T-cell (primary cell): ENCODE measurements around the gene ZNF610. TPM values are rescaled to one million over a fixed set of nuclear protein-coding genes. Genes with fewer than 3 reads are reported as not detected.
"Not testable (repeated sequence)": the region's sequence is repeated elsewhere in the genome, so short reads cannot be mapped to it uniquely, and the experiment has no call there.

Source experiments
- ATAC-seq, 4 experiments: fragments of 200-7000 bp in 3 of 4; fragments of 150-1000 bp in 1 of 4; cut with Tn5 transposase; replicated peaks in 1 of 4; 1 replicate in 3 of 4; 2 replicates in 1 of 4; pipeline ENCODE4 v1.10.0; 2021; ENCODE audit warnings: moderate library complexity in 3 of 4, mild to moderate bottlenecking in 2 of 4, moderate number of reproducible peaks in 1 of 4
- CTCF ChIA-PET, 2 donors: fragments of 300-600 bp; sonication (Branson Sonifier 250); formaldehyde crosslinking; loops; one replicate each; lab custom pipeline; 2022; ENCODE audit warnings: antibody characterized with exemption in 2 of 2; lab: Charles Lee
- POLR2A ChIA-PET, 2 donors: fragments of 300-600 bp; sonication (Branson Sonifier 250); formaldehyde crosslinking; loops; one replicate each; lab custom pipeline; 2022; ENCODE audit warnings: antibody characterized with exemption in 2 of 2; lab: Charles Lee
- DNase-seq, 35 experiments: peaks; one replicate each; pipeline versions ENCODE4 v3.0.0 to v3.0.0-alpha.2; 2013 to 2023
- H3K27ac ChIP-seq: one replicate; pipeline ENCODE4 v1.5.1; 2013; ENCODE audit warnings: low read length
- H3K27me3 ChIP-seq, 2 experiments: replicated peaks in 1 of 2; 1 replicate in 1 of 2; 2 replicates in 1 of 2; pipeline versions ENCODE4 v1.6.1 to v1.7.0; 2013; ENCODE audit warnings: low read length in 1 of 2, mixed read lengths in 1 of 2; ENCODE audit not compliant: control insufficient read depth in 2 of 2, insufficient read depth in 2 of 2; ENCODE audit errors: extremely low read depth in 1 of 2
- H3K36me3 ChIP-seq, 2 donors: 1 replicate in 1 of 2; 2 replicates in 1 of 2; pipeline versions ENCODE4 v1.6.1 to v1.7.0; 2013; ENCODE audit warnings: low read length in 1 of 2; ENCODE audit not compliant: control insufficient read depth in 2 of 2, insufficient read depth in 1 of 2; ENCODE audit errors: extremely low read depth in 1 of 2
- H3K4me1 ChIP-seq, 2 experiments: 1 replicate in 1 of 2; 2 replicates in 1 of 2; pipeline versions ENCODE4 v1.6.1 to v1.7.0; 2013; ENCODE audit warnings: low read length in 2 of 2, mixed read lengths in 1 of 2; ENCODE audit not compliant: insufficient read depth in 2 of 2, control insufficient read depth in 1 of 2; ENCODE audit errors: extremely low read depth in 1 of 2
- H3K4me3 ChIP-seq, 2 donors: 1 replicate in 1 of 2; 2 replicates in 1 of 2; pipeline versions ENCODE4 v1.5.1 to v1.7.0; 2013; ENCODE audit warnings: mild to moderate bottlenecking in 2 of 2, low read length in 1 of 2, moderate library complexity in 1 of 2; ENCODE audit not compliant: control insufficient read depth in 1 of 2; ENCODE audit errors: extremely low read depth in 1 of 2
- H3K9me3 ChIP-seq: 2 replicates; pipeline ENCODE4 v1.7.0; 2013
- H3K27ac Mint-ChIP-seq, 2 donors: one replicate each; pipeline ENCODE4 v1.8.0; 2020 to 2021; ENCODE audit warnings: mild to moderate bottlenecking in 2 of 2, mixed read lengths in 2 of 2
- H3K27me3 Mint-ChIP-seq, 2 donors: one replicate each; pipeline ENCODE4 v1.8.0; 2021 to 2022; ENCODE audit warnings: mixed read lengths in 2 of 2
- H3K36me3 Mint-ChIP-seq: one replicate; pipeline ENCODE4 v1.8.0; 2021; ENCODE audit warnings: mixed read lengths
- H3K4me1 Mint-ChIP-seq, 3 donors: one replicate each; pipeline ENCODE4 v1.8.0; 2020 to 2022; ENCODE audit warnings: mixed read lengths in 3 of 3, mild to moderate bottlenecking in 1 of 3
- H3K4me3 Mint-ChIP-seq, 3 donors: one replicate each; pipeline ENCODE4 v1.8.0; 2020 to 2022; ENCODE audit warnings: mild to moderate bottlenecking in 3 of 3, mixed read lengths in 3 of 3, moderate library complexity in 3 of 3
- H3K9me3 Mint-ChIP-seq, 3 donors: one replicate each; pipeline ENCODE4 v1.8.0; 2020 to 2022; ENCODE audit warnings: mixed read lengths in 3 of 3
- WGBS: methylation state at CpG from one replicate; pipeline ENCODE4 v1.1.5; 2013; ENCODE audit warnings: missing lambda C conversion rate; ENCODE audit not compliant: insufficient coverage; 5-methylcytosine and 5-hydroxymethylcytosine counted together
- total RNA-seq, 35 experiments: library from RNA in 6 of 35; stranded (reverse) in 6 of 35; fragments of 120-200 nt in 1 of 35; gene quantifications; one replicate each; pipeline versions ENCODE4 v1.2.1 to v1.2.4 and lab custom pipeline; 2013 to 2026

Gene ZNF610
- total RNA-seq, 5 donors from 2014 or later (not counting 1 experiment from before 2014, with no cell fraction given): 0.51 to 5.4 (median 1.3) TPM

GRCh38 chr19:52336791-52337381, 843 bp downstream of the ZNF610 start:
- Histone ChIP-seq H3K9me3 (peaks cover 2% of the 10 kb centered on the region), H3K4me3 (peak overlapping the region; percentile 78 to 87), H3K27me3 (peaks cover 0 to 8% of the 10 kb centered on the region in 2 experiments), H3K27ac (peak overlapping the region; percentile 81), H3K36me3 (no peaks in the 10 kb centered on the region), H3K4me1 (peaks cover 0 to 16% of the 10 kb centered on the region in 2 experiments)
- DNase-seq (no peak), ATAC-seq (no peak)
- peaks cover 41% of the 10 kb centered on the region for H3K36me3 Mint-ChIP-seq
- peaks cover 5 to 33% (median 19%) of the 10 kb centered on the region in 3 donors for H3K9me3 Mint-ChIP-seq
- peak overlapping the region; percentile 91 to 96 (median 95) for H3K4me3 Mint-ChIP-seq
- peaks cover 13 to 18% (median 17%) of the 10 kb centered on the region in 3 donors for H3K4me1 Mint-ChIP-seq
- H3K27me3 Mint-ChIP-seq: no peaks in the 10 kb centered on the region
- 25% methylated on average over 4 of the region's 9 CpGs for WGBS
- H3K27ac Mint-ChIP-seq: peak overlapping the region; percentile 83 to 95
- POLR2A ChIA-PET: no interaction called here
- CTCF ChIA-PET: no interaction called here

DNA sequence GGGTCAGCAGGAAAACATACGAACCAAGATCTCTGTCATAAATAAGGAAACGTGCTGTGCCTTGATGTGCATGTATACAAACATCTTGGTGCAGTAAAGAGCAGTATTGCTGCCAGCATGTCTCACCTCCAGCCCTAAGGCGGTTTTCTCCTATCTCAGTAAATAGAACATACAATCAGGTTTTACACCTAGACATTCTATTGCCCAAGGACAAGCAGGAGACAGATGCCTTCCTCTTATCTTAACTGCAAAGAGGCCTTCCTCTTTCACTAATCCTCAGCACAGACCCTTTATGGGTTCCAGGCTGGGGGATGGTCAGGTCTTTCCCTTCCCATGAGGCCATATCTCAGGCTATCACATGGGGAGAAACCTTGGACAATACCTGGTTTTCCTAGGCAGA, 3.0 kb downstream of the ZNF610 start:
- H3K4me3 ChIP-seq, H3K9me3 ChIP-seq, ATAC-seq, H3K27ac ChIP-seq, H3K36me3 ChIP-seq, H3K27ac Mint-ChIP-seq, H3K27me3 Mint-ChIP-seq, DNase-seq, CTCF ChIA-PET, H3K4me3 Mint-ChIP-seq, H3K27me3 ChIP-seq, POLR2A ChIA-PET: not testable (repeated sequence)
- 100% methylated on average over 2 of the region's 3 CpGs for WGBS
- peaks cover 13 to 19% (median 18%) of the 10 kb centered on the region in 3 donors for H3K4me1 Mint-ChIP-seq
- H3K9me3 Mint-ChIP-seq: peaks cover 5 to 15% (median 11%) of the 10 kb centered on the region in 3 donors
- H3K36me3 Mint-ChIP-seq: peaks cover 27% of the 10 kb centered on the region
- H3K4me1 ChIP-seq: peaks cover 0 to 16% of the 10 kb centered on the region in 2 experiments

DNA sequence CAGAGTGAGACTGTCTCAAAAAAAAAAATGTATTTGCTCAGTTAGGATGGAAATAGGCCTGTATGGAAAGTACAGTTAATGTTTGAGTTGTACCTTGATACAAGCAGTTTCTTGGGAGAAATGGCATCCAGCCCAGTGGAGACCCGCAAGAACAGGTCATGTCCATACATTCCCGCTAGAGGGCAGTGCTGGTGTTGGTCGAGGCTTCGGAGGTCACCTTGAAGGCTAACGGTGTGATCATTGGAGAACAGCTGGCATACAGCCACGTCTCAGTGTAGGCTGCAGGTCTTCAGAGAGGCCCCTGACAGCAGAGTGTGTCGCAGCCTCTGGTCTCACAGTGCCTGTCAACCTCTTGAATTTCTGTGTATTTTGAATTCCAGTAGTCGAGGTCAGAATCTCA, 7.5 kb downstream of the ZNF610 start:
- Histone ChIP-seq H3K36me3 (no peaks in the 10 kb centered on the region), H3K27ac (no peak overlapping the region), H3K4me1 (no peaks in the 10 kb centered on the region), H3K9me3 (no peaks in the 10 kb centered on the region), H3K27me3 (no peaks in the 10 kb centered on the region), H3K4me3 (no peak overlapping the region)
- Mint-ChIP-seq H3K4me1 (peaks cover 0 to 2% (median 0%) of the 10 kb centered on the region in 3 donors), H3K27me3 (no peaks in the 10 kb centered on the region), H3K4me3 (no peak overlapping the region), H3K27ac (no peak overlapping the region), H3K36me3 (peaks cover 12% of the 10 kb centered on the region), H3K9me3 (peaks cover 0 to 9% (median 6%) of the 10 kb centered on the region in 3 donors)
- POLR2A ChIA-PET: no interaction called here
- ATAC-seq: peak; percentile 49 to 53 (median 50)
- DNase-seq: peak in 32 of 35 experiments; percentile 8 to 71 (median 34)
- WGBS: 37% methylated on average over 4 of the region's 8 CpGs
- CTCF ChIA-PET: no interaction called here

- CTCF ChIA-PET: interaction anchor here in 1 of 2 donors (1.2 kb wide), 1 partner anchor 404 kb away, joined by 3 read pairs; no protein-coding TSS in a partner anchor
- no peaks in the 10 kb centered on the region for H3K9me3 ChIP-seq
- POLR2A ChIA-PET: no interaction called here
- H3K27ac ChIP-seq: no peak overlapping the region
- DNase-seq: no peak
- no peak overlapping the region for H3K4me3 ChIP-seq
- H3K36me3 Mint-ChIP-seq: peaks cover 19% of the 10 kb centered on the region
- H3K36me3 ChIP-seq: no peaks in the 10 kb centered on the region
- no peaks in the 10 kb centered on the region for H3K27me3 ChIP-seq
- H3K4me1 ChIP-seq: no peaks in the 10 kb centered on the region
- H3K4me3 Mint-ChIP-seq: no peak overlapping the region
- no peak overlapping the region for H3K27ac Mint-ChIP-seq
- ATAC-seq: no peak
- H3K4me1 Mint-ChIP-seq: peaks cover 0 to 2% (median 0%) of the 10 kb centered on the region in 3 donors
- 82% methylated on average over 5 of the region's 6 CpGs for WGBS
- peaks cover 4 to 14% (median 11%) of the 10 kb centered on the region in 3 donors for H3K9me3 Mint-ChIP-seq
- H3K27me3 Mint-ChIP-seq: no peaks in the 10 kb centered on the region
Measured at GRCh38 chr19:52345162-52345561, 9.1 kb downstream of the ZNF610 start.

DNA sequence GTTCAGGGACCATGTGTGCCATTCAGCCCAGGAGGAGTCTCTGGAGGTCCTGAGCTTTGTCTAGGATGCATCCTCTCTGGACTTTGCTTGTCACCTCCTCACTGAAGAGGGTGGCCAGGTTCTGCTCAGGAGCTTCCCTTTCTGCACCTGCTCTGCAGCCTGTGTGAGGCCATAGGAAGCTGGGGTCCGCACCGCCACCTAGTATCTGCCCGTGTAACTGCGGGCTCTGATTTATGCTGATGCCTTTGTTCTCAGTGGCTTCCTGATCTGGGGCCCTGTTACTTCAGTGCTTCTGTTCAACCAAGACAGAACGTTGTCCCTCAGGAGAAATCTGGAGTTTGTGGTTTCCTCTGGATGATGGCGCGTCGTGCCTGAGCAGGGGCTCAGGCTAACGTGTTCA, 15.5 kb downstream of the ZNF610 start:
- peaks cover 10 to 40% (median 39%) of the 10 kb centered on the region in 3 donors for H3K9me3 Mint-ChIP-seq
- DNase-seq (no peak), ATAC-seq (no peak)
- H3K4me1 Mint-ChIP-seq: no peaks in the 10 kb centered on the region
- Histone ChIP-seq H3K9me3 (peaks cover 3% of the 10 kb centered on the region), H3K27me3 (no peaks in the 10 kb centered on the region), H3K4me1 (no peaks in the 10 kb centered on the region), H3K4me3 (peak overlapping the region in 1 of 2 donors; percentile 15), H3K27ac (no peak overlapping the region), H3K36me3 (peaks cover 0 to 6% of the 10 kb centered on the region in 2 donors)
- no peaks in the 10 kb centered on the region for H3K27me3 Mint-ChIP-seq
- CTCF ChIA-PET: no interaction called here
- WGBS: 87% methylated on average over 9 of the region's 9 CpGs
- no peak overlapping the region for H3K4me3 Mint-ChIP-seq
- POLR2A ChIA-PET: no interaction called here
- peaks cover 65% of the 10 kb centered on the region for H3K36me3 Mint-ChIP-seq
- no peak overlapping the region for H3K27ac Mint-ChIP-seq

DNA sequence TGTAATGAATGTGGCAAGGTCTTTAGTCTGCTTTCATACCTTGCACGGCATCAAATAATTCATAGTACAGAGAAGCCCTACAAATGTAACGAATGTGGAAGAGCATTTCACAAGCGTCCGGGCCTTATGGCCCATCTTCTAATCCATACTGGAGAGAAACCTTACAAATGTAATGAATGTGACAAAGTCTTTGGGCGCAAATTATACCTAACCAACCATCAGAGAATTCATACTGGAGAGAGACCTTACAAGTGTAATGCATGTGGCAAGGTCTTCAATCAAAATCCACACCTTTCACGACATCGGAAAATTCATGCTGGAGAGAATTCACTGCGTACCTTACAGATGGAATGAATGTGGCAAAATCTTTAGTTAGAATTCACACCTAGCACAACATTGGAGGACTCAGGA, 30.4 kb downstream of the ZNF610 start:
- Histone ChIP-seq H3K9me3 (peaks cover 15% of the 10 kb centered on the region), H3K27ac (no peak overlapping the region), H3K4me3 (no peak overlapping the region), H3K4me1 (peaks cover 2 to 17% of the 10 kb centered on the region in 2 experiments), H3K36me3 (no peaks in the 10 kb centered on the region), H3K27me3 (no peaks in the 10 kb centered on the region)
- ATAC-seq: no peak
- H3K27ac Mint-ChIP-seq: no peak overlapping the region
- POLR2A ChIA-PET: no interaction called here
- H3K9me3 Mint-ChIP-seq: peaks cover 20 to 43% (median 38%) of the 10 kb centered on the region in 3 donors
- peaks cover 13 to 15% (median 14%) of the 10 kb centered on the region in 3 donors for H3K4me1 Mint-ChIP-seq
- WGBS: 100% methylated on average over 3 of the region's 8 CpGs
- no peaks in the 10 kb centered on the region for H3K27me3 Mint-ChIP-seq
- peaks cover 48% of the 10 kb centered on the region for H3K36me3 Mint-ChIP-seq
- CTCF ChIA-PET: no interaction called here
- DNase-seq: no peak
- no peak overlapping the region for H3K4me3 Mint-ChIP-seq
